Nephron (organoid): Measurements from ENCODE around the gene ZNF154.

Experiments
- H3K27ac Mint-ChIP-seq, 3 experiments: 2 replicates each; pipeline ENCODE4 v1.8.0; 2020; ENCODE audit warnings: mixed read lengths in 3 of 3, mild to moderate bottlenecking in 2 of 3, moderate library complexity in 1 of 3
- H3K27me3 Mint-ChIP-seq: 2 replicates; pipeline ENCODE4 v1.8.0; 2021; ENCODE audit warnings: low read depth, mild to moderate bottlenecking, moderate library complexity, mixed read lengths
- H3K36me3 Mint-ChIP-seq: 2 replicates; pipeline ENCODE4 v1.8.0; 2020; ENCODE audit warnings: low read depth, mixed read lengths
- H3K4me1 Mint-ChIP-seq: 2 replicates; pipeline ENCODE4 v1.8.0; 2020; ENCODE audit warnings: mixed read lengths
- H3K4me3 Mint-ChIP-seq, 3 experiments: 2 replicates each; pipeline ENCODE4 v1.8.0; 2020; ENCODE audit warnings: mild to moderate bottlenecking in 3 of 3, mixed read lengths in 3 of 3, moderate library complexity in 2 of 3
- H3K9me3 Mint-ChIP-seq: 2 replicates; pipeline ENCODE4 v1.8.0; 2020; ENCODE audit warnings: mixed read lengths
- TF ChIP-seq, protein P1 (sequence below), 3 experiments: fragments of 200-600 bp; sonication (generic); IDR thresholded peaks; one replicate each; pipeline ENCODE4 v1.5.0; 2021; ENCODE audit warnings: antibody characterized with exemption in 3 of 3; ENCODE audit not compliant: unreplicated experiment in 3 of 3

The ZNF154 gene

DNA sequence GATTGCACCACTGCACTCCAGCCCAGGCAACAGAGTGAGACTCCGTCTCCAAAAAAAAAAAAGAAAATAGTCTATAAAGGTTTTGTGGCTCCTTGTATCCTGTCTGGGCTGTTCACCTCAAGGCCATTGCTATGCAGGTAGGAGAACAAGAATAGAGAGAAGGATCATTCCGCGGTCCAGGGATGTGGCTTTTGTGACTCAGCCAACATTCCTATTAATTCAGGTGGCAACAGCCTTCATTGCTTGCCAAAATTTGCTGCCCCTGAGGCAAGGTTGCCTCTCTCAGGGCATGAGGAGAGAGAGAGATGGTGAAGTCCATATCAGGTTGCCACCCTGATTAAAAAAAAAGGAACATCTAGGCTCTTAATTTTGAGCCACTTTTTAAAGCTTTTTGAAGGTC is 19.3 kb downstream of the ZNF154 start:
- Mint-ChIP-seq H3K27ac (no peak overlapping the region), H3K27me3 (no peaks in the 10 kb centered on the region), H3K9me3 (peaks cover 89% of the 10 kb centered on the region), H3K4me1 (no peaks in the 10 kb centered on the region), H3K36me3 (peaks cover 100% of the 10 kb centered on the region), H3K4me3 (no peak overlapping the region)
- TF ChIP-seq, protein P1, sequence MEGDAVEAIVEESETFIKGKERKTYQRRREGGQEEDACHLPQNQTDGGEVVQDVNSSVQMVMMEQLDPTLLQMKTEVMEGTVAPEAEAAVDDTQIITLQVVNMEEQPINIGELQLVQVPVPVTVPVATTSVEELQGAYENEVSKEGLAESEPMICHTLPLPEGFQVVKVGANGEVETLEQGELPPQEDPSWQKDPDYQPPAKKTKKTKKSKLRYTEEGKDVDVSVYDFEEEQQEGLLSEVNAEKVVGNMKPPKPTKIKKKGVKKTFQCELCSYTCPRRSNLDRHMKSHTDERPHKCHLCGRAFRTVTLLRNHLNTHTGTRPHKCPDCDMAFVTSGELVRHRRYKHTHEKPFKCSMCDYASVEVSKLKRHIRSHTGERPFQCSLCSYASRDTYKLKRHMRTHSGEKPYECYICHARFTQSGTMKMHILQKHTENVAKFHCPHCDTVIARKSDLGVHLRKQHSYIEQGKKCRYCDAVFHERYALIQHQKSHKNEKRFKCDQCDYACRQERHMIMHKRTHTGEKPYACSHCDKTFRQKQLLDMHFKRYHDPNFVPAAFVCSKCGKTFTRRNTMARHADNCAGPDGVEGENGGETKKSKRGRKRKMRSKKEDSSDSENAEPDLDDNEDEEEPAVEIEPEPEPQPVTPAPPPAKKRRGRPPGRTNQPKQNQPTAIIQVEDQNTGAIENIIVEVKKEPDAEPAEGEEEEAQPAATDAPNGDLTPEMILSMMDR (IDR thresholded peaks at IDR 0.05; ENCODE audit: unreplicated experiment in 3 of 3), result no peak

DNA sequence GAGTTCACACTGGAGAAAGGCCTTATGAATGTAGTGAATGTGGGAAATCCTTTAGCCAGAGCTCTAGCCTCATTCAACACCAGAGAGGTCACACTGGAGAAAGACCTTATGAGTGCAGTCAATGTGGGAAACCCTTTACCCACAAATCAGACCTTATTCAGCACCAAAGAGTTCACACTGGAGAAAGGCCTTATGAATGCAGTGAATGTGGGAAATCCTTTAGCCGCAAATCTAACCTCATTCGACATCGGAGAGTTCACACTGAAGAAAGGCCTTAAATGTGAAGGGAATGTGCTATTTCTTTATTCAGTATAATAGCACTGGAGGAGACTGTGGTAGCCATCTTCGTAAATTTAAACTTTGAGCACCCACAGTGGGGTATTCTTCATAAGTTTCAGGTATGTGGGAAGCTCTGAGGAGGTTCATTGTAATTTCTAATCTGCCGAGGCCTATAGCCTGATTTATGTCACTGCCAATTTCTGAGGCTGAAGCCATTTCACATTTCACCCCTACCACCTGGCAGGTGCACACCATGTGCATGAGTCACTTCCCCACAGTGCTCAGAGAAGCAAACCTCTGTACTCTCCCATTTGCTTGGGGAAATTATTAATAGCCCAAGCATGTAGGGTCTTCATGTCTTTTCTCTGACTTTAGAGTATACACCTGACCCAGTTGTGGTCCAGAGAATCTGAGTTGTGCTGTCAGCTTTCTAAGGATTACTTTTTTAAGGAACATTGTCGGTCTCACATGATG is 20.8 kb downstream of the ZNF154 start:
- H3K4me1 Mint-ChIP-seq, result peaks cover 5% of the 10 kb centered on the region

DNA sequence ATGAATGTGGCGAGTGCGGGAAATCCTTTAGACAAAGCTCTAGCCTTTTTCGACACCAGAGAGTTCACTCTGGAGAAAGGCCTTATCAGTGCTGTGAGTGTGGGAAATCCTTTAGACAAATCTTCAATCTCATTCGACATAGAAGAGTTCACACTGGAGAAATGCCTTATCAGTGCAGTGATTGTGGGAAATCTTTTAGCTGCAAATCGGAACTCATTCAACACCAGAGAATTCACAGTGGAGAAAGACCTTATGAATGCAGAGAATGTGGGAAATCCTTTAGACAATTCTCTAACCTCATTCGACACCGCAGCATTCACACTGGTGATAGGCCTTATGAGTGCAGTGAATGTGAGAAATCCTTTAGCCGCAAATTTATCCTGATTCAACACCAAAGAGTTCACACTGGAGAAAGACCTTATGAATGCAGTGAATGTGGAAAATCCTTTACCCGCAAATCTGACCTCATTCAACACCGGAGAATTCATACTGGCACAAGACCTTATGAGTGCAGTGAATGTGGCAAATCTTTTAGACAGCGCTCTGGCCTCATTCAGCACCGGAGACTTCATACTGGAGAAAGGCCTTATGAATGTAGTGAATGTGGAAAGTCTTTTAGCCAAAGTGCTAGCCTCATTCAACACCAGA is 21.5 kb downstream of the ZNF154 start:
- no peak overlapping the region for H3K4me3 Mint-ChIP-seq
- no peak overlapping the region for H3K27ac Mint-ChIP-seq
- H3K36me3 Mint-ChIP-seq, result peaks cover 100% of the 10 kb centered on the region
- H3K4me1 Mint-ChIP-seq, result peaks cover 12% of the 10 kb centered on the region
- peaks cover 3% of the 10 kb centered on the region for H3K27me3 Mint-ChIP-seq
- TF ChIP-seq, protein P1 (IDR thresholded peaks at IDR 0.05; ENCODE audit: unreplicated experiment in 3 of 3), result no peak
- H3K9me3 Mint-ChIP-seq, result peaks cover 91% of the 10 kb centered on the region

More for the DNA sequence above, 20.8 kb downstream of the ZNF154 start:
- H3K36me3 Mint-ChIP-seq, result peaks cover 100% of the 10 kb centered on the region
- no peak overlapping the region for H3K4me3 Mint-ChIP-seq
- H3K27ac Mint-ChIP-seq, result no peak overlapping the region
- H3K27me3 Mint-ChIP-seq, result no peaks in the 10 kb centered on the region
- H3K9me3 Mint-ChIP-seq, result peaks cover 89% of the 10 kb centered on the region
- TF ChIP-seq, protein P1 (IDR thresholded peaks at IDR 0.05; ENCODE audit: unreplicated experiment in 3 of 3), result no peak

DNA sequence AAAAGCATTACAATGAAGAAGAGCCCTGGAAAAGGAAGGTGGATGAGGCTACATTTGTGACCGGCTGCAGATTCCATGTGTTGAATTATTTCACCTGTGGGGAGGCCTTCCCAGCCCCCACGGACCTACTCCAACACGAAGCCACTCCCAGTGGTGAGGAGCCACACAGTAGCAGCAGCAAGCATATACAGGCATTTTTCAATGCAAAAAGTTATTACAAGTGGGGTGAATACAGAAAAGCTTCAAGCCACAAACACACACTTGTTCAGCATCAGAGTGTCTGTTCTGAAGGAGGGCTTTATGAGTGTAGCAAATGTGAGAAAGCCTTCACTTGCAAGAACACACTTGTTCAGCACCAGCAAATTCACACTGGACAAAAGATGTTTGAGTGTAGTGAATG is 22.3 kb downstream of the ZNF154 start:
- H3K9me3 Mint-ChIP-seq, result peaks cover 92% of the 10 kb centered on the region
- peaks cover 4% of the 10 kb centered on the region for H3K27me3 Mint-ChIP-seq
- peaks cover 100% of the 10 kb centered on the region for H3K36me3 Mint-ChIP-seq
- no peak overlapping the region for H3K4me3 Mint-ChIP-seq
- TF ChIP-seq, protein P1 (IDR thresholded peaks at IDR 0.05; ENCODE audit: unreplicated experiment in 3 of 3), result no peak
- no peak overlapping the region for H3K27ac Mint-ChIP-seq
- peaks cover 19% of the 10 kb centered on the region for H3K4me1 Mint-ChIP-seq

DNA sequence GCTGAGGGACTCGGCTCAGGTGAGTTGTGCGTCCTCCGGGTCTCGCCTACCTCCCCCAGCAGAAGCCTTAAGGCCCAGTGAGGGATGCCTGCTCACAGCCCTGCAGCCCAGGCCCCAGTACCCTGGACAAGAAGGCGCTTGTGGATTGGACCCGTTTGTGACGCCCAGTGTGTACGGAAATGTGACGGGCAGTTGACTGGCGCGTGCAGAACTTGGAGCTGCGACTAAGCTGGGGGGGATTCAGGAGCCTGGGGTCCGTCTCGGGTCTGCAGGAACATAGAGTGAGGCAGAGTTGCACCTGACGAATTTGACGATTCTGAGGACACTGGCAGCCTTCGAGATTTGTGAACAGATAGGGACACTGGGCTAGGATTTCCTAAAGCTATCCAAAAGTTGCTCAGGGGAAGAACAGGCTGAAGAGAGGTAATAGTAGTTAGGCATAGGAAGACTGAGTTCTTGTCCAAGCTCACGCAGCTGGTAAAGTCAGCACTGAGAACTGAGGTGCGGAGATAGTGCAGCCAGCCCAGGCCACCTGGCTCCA is 26.7 kb downstream of the ZNF154 start:
- Mint-ChIP-seq H3K9me3 (peaks cover 67% of the 10 kb centered on the region), H3K27ac (peak overlapping the region; percentile 72 to 89 (median 87)), H3K4me3 (peak overlapping the region; percentile 97 to 98 (median 98)), H3K36me3 (peaks cover 63% of the 10 kb centered on the region), H3K4me1 (peaks cover 23% of the 10 kb centered on the region), H3K27me3 (peaks cover 19% of the 10 kb centered on the region)
- TF ChIP-seq, protein P1 (IDR thresholded peaks at IDR 0.05; ENCODE audit: unreplicated experiment in 3 of 3), result no peak
